HepG2 (cell line): ENCODE measurements around the gene TFAP2A. TPM values are rescaled to one million over a fixed set of nuclear protein-coding genes. Genes with fewer than 3 reads are reported as not detected.
A peak's percentile ranks its signal among the peaks of the same experiment; 100 is the strongest.

ENCODE experiments used
- FOXC1 ChIP-seq: sonication (generic); formaldehyde crosslinking; IDR thresholded peaks from 2 replicates; pipeline ENCODE4 v1.8.0; 2022; ENCODE audit warnings: mild to moderate bottlenecking, missing genetic modification reagents, borderline replicate concordance
- RFXAP ChIP-seq: sonication (generic); formaldehyde crosslinking; IDR thresholded peaks from 2 replicates; pipeline ENCODE4 v1.4.0; 2020; ENCODE audit warnings: missing genetic modification reagents, borderline replicate concordance
- STAT6 ChIP-seq: sonication (generic); formaldehyde crosslinking; IDR thresholded peaks from 2 replicates; pipeline ENCODE4 v1.4.0; 2020; ENCODE audit warnings: missing genetic modification reagents, mild to moderate bottlenecking, borderline replicate concordance
- ZBTB38 ChIP-seq: sonication (generic); formaldehyde crosslinking; IDR thresholded peaks from 2 replicates; pipeline ENCODE4 v1.5.1; 2020; ENCODE audit warnings: mild to moderate bottlenecking, missing genetic modification reagents
- ZFP37 ChIP-seq: sonication (generic); formaldehyde crosslinking; IDR thresholded peaks from 2 replicates; pipeline ENCODE4 v1.4.0; 2020; ENCODE audit warnings: missing genetic modification reagents, borderline replicate concordance
- ZNF205 ChIP-seq: IDR thresholded peaks from 2 replicates; pipeline ENCODE4 v1.6.1; 2018; ENCODE audit warnings: missing biosample characterization, missing genetic modification reagents
- ZNF564 ChIP-seq: sonication (generic); formaldehyde crosslinking; IDR thresholded peaks from 2 replicates; pipeline ENCODE4 v1.8.1; 2023; ENCODE audit warnings: mild to moderate bottlenecking, missing genetic modification reagents
- ZNF569 ChIP-seq: sonication (generic); formaldehyde crosslinking; IDR thresholded peaks from 2 replicates; pipeline ENCODE4 v1.5.0; 2020; ENCODE audit warnings: mild to moderate bottlenecking, missing genetic modification reagents, moderate library complexity, borderline replicate concordance
- ZNF761 ChIP-seq: sonication (generic); formaldehyde crosslinking; conservative IDR thresholded peaks from 2 replicates; pipeline ENCODE4 v1.4.0; 2020; ENCODE audit warnings: mild to moderate bottlenecking, missing genetic modification reagents
- ZSCAN21 ChIP-seq: sonication (generic); formaldehyde crosslinking; IDR thresholded peaks from 2 replicates; pipeline ENCODE4 v1.8.0; 2022; ENCODE audit warnings: mild to moderate bottlenecking, missing genetic modification reagents, moderate library complexity, borderline replicate concordance
- ZSCAN30 ChIP-seq: sonication (generic); formaldehyde crosslinking; IDR thresholded peaks from 2 replicates; pipeline ENCODE4 v1.5.0; 2020; ENCODE audit warnings: mild to moderate bottlenecking, missing genetic modification reagents
- polyA plus RNA-seq, 8 experiments: library from polyadenylated mRNA; depleted of rRNA in 3 of 8; stranded (reverse) in 7 of 8; unstranded in 1 of 8; fragments of >200 nt; fragmentation: Illumina TruSeq in 4 of 8; extraction: Trizol in 4 of 8; gene quantifications; 2 replicates each; pipeline versions ENCODE4 v1.2.1 to v1.2.3, GENCODE V29; 2011 to 2016; ENCODE audit warnings: low read depth in 4 of 8, missing spikeins in 1 of 8, mixed read lengths in 1 of 8; ENCODE audit not compliant: insufficient read depth in 1 of 8
- total RNA-seq, 5 experiments: library from RNA; depleted of rRNA; stranded (reverse); fragments of >200 nt; fragmentation: Illumina TruSeq; extraction: Trizol; gene quantifications; 2 replicates each; pipeline ENCODE4 v1.2.3, GENCODE V29; 2016; ENCODE audit warnings: low read depth in 1 of 5
- TF ChIP-seq, protein P1 (sequence below): sonication (generic); formaldehyde crosslinking; IDR thresholded peaks from 2 replicates; pipeline ENCODE4 v1.4.0; 2020; ENCODE audit warnings: missing genetic modification reagents
- TF ChIP-seq, protein P2 (sequence below): sonication (generic); formaldehyde crosslinking; IDR thresholded peaks from 2 replicates; pipeline ENCODE4 v1.9.0; 2021; ENCODE audit warnings: mild to moderate bottlenecking, missing genetic modification reagents
- TF ChIP-seq, protein P3 (sequence below): sonication (generic); formaldehyde crosslinking; IDR thresholded peaks from 2 replicates; pipeline ENCODE4 v1.4.0; 2020; ENCODE audit warnings: missing genetic modification reagents, mild to moderate bottlenecking, borderline replicate concordance

Gene TFAP2A
- total and polyA plus RNA-seq, 2 of the 13 experiments (the other 11 are each of a cell fraction or from before 2014, with no cell fraction given) = not detected

- no peak for TF ChIP-seq ZNF569 (CRISPR knock-in tag)
- peak; percentile 78; the same call in 1 of the 2 replicates for TF ChIP-seq FOXC1 (CRISPR knock-in tag)
- TF ChIP-seq ZNF761 (CRISPR knock-in tag) = peak; percentile 63; the same call in 1 of the 2 replicates
- TF ChIP-seq, protein P1, sequence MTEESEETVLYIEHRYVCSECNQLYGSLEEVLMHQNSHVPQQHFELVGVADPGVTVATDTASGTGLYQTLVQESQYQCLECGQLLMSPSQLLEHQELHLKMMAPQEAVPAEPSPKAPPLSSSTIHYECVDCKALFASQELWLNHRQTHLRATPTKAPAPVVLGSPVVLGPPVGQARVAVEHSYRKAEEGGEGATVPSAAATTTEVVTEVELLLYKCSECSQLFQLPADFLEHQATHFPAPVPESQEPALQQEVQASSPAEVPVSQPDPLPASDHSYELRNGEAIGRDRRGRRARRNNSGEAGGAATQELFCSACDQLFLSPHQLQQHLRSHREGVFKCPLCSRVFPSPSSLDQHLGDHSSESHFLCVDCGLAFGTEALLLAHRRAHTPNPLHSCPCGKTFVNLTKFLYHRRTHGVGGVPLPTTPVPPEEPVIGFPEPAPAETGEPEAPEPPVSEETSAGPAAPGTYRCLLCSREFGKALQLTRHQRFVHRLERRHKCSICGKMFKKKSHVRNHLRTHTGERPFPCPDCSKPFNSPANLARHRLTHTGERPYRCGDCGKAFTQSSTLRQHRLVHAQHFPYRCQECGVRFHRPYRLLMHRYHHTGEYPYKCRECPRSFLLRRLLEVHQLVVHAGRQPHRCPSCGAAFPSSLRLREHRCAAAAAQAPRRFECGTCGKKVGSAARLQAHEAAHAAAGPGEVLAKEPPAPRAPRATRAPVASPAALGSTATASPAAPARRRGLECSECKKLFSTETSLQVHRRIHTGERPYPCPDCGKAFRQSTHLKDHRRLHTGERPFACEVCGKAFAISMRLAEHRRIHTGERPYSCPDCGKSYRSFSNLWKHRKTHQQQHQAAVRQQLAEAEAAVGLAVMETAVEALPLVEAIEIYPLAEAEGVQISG = peak; percentile 97
- TF ChIP-seq, protein P2, sequence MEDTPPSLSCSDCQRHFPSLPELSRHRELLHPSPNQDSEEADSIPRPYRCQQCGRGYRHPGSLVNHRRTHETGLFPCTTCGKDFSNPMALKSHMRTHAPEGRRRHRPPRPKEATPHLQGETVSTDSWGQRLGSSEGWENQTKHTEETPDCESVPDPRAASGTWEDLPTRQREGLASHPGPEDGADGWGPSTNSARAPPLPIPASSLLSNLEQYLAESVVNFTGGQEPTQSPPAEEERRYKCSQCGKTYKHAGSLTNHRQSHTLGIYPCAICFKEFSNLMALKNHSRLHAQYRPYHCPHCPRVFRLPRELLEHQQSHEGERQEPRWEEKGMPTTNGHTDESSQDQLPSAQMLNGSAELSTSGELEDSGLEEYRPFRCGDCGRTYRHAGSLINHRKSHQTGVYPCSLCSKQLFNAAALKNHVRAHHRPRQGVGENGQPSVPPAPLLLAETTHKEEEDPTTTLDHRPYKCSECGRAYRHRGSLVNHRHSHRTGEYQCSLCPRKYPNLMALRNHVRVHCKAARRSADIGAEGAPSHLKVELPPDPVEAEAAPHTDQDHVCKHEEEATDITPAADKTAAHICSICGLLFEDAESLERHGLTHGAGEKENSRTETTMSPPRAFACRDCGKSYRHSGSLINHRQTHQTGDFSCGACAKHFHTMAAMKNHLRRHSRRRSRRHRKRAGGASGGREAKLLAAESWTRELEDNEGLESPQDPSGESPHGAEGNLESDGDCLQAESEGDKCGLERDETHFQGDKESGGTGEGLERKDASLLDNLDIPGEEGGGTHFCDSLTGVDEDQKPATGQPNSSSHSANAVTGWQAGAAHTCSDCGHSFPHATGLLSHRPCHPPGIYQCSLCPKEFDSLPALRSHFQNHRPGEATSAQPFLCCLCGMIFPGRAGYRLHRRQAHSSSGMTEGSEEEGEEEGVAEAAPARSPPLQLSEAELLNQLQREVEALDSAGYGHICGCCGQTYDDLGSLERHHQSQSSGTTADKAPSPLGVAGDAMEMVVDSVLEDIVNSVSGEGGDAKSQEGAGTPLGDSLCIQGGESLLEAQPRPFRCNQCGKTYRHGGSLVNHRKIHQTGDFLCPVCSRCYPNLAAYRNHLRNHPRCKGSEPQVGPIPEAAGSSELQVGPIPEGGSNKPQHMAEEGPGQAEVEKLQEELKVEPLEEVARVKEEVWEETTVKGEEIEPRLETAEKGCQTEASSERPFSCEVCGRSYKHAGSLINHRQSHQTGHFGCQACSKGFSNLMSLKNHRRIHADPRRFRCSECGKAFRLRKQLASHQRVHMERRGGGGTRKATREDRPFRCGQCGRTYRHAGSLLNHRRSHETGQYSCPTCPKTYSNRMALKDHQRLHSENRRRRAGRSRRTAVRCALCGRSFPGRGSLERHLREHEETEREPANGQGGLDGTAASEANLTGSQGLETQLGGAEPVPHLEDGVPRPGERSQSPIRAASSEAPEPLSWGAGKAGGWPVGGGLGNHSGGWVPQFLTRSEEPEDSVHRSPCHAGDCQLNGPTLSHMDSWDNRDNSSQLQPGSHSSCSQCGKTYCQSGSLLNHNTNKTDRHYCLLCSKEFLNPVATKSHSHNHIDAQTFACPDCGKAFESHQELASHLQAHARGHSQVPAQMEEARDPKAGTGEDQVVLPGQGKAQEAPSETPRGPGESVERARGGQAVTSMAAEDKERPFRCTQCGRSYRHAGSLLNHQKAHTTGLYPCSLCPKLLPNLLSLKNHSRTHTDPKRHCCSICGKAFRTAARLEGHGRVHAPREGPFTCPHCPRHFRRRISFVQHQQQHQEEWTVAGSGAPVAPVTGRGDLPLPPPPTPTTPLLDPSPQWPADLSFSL (CRISPR knock-in tag) = no peak
- TF ChIP-seq ZFP37 = no peak
- TF ChIP-seq RFXAP (CRISPR knock-in tag) = no peak
- no peak for TF ChIP-seq STAT6 (CRISPR knock-in tag)
- TF ChIP-seq ZBTB38 = peak; percentile 62; the same call in 1 of the 2 replicates
- TF ChIP-seq, protein P3, sequence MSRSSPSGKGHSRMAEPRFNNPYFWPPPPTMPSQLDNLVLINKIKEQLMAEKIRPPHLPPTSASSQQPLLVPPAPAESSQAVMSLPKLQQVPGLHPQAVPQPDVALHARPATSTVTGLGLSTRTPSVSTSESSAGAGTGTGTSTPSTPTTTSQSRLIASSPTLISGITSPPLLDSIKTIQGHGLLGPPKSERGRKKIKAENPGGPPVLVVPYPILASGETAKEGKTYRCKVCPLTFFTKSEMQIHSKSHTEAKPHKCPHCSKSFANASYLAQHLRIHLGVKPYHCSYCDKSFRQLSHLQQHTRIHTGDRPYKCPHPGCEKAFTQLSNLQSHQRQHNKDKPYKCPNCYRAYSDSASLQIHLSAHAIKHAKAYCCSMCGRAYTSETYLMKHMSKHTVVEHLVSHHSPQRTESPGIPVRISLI (CRISPR knock-in tag) = 0 out of 2 replicates have a peak, but pooled peaks have one; percentile 48
- no peak for TF ChIP-seq ZNF205
- 0 out of 2 replicates have a peak, but pooled peaks have one; percentile 83 for TF ChIP-seq ZSCAN30
- 0 out of 2 replicates have a peak, but pooled peaks have one; percentile 74 for TF ChIP-seq ZSCAN21 (CRISPR knock-in tag)
- 0 out of 2 replicates have a peak, but pooled peaks have one; percentile 52 for TF ChIP-seq ZNF564
Measured at GRCh38 chr6:10425975-10426780, 11.3 kb upstream of the TFAP2A start (continued).
